Measurements from ENCODE around the gene PPIF.

- TF ChIP-seq CTCF (IDR thresholded peaks at IDR 0.05; ENCODE audit: low read depth, low read length, poor library complexity, severe bottlenecking) (no peak), EZH2phosphoT487 (IDR thresholded peaks at IDR 0.05; ENCODE audit: borderline replicate concordance, low read length) (no peak)
These were observed 36.9 kb upstream of the PPIF start for GRCh38 chr10:79310200-79310865.
